Measurements from ENCODE around the gene TRIM60. TPM values are rescaled to one million over a fixed set of nuclear protein-coding genes. Genes with fewer than 3 reads are reported as not detected.
"Not testable (repeated sequence)": the region's sequence is repeated elsewhere in the genome, so short reads cannot be mapped to it uniquely, and the experiment has no call there.

The TRIM60 gene
- not detected for polyA plus RNA-seq (2013, experiment 1 of 2)
- polyA plus RNA-seq (2013, experiment 2 of 2) = not detected

GRCh38 chr4:165031436-165032211, at the start of gene TRIM60:
Gene TRIM60, plus strand, starts transcription at chr4:165031999. Its CDS starts 8,074 bp downstream, at chr4:165040073.
- H3K4me3 ChIP-seq (ENCODE audit: low read length) = no peak within 1 kb of the TSS
- H4K8ac ChIP-seq (ENCODE audit: low read depth, low read length) = no peak within 1 kb of the TSS
- no peak within 1 kb of the TSS for H2BK120ac ChIP-seq (ENCODE audit: low read depth, low read length)
- no peak within 1 kb of the TSS for H3K23ac ChIP-seq (ENCODE audit: low read length)
- H3K4ac ChIP-seq (ENCODE audit: low read depth, low read length) = no peak within 1 kb of the TSS
- no CpG with 5 or more reads among the region's 41 CpGs for WGBS (ENCODE audit: extremely low coverage, insufficient coverage, low lambda C conversion rate)
- no peak within 1 kb of the TSS for H3K4me2 ChIP-seq (ENCODE audit: low read length)
- H2AK5ac ChIP-seq (ENCODE audit: low read length) = no peak within 1 kb of the TSS
- no peaks in the 10 kb centered on the region for H3K79me1 ChIP-seq (ENCODE audit: low read length)
- H3K79me2 ChIP-seq (ENCODE audit: control insufficient read depth, insufficient read depth, low read length) = no peaks in the 10 kb centered on the region
- no peak for DNase-seq
- H3K36me3 ChIP-seq (ENCODE audit: control insufficient read depth, insufficient read depth, low read length) = no peaks in the 10 kb centered on the region
- H3K27me3 ChIP-seq (ENCODE audit: insufficient read depth, low read length, poor library complexity) = no peaks in the 10 kb centered on the region
- no peak within 1 kb of the TSS for H2BK5ac ChIP-seq (ENCODE audit: low read length)
- H3K56ac ChIP-seq (ENCODE audit: low read length) = no peak within 1 kb of the TSS
- H3K4me1 ChIP-seq (ENCODE audit: control insufficient read depth, low read depth, low read length) = no peaks in the 10 kb centered on the region
- no peak within 1 kb of the TSS for H4K5ac ChIP-seq (ENCODE audit: low read length)
- no peak within 1 kb of the TSS for H3K27ac ChIP-seq (ENCODE audit: low read depth, low read length)
- no peak within 1 kb of the TSS for H2BK15ac ChIP-seq (replicated peaks; ENCODE audit: low read depth)
- no peak within 1 kb of the TSS for H3K9ac ChIP-seq (ENCODE audit: low read length)
- no peak within 1 kb of the TSS for H3K18ac ChIP-seq (ENCODE audit: low read length)

GRCh38 chr4:164989471-164989870, 42.3 kb upstream of the TRIM60 start:
- no peak for DNase-seq
- Histone ChIP-seq H3K36me3 (ENCODE audit: control insufficient read depth, insufficient read depth, low read length) (no peaks in the 10 kb centered on the region), H4K8ac (ENCODE audit: low read depth, low read length) (no peak overlapping the region), H3K18ac (ENCODE audit: low read length) (no peak overlapping the region), H2BK15ac (replicated peaks; ENCODE audit: low read depth) (no peak overlapping the region), H2AK5ac (ENCODE audit: low read length) (no peak overlapping the region), H4K5ac (ENCODE audit: low read length) (no peak overlapping the region), H2BK120ac (ENCODE audit: low read depth, low read length) (no peak overlapping the region), H3K4me3 (ENCODE audit: low read length) (no peak overlapping the region), H3K79me2 (ENCODE audit: control insufficient read depth, insufficient read depth, low read length) (no peaks in the 10 kb centered on the region), H3K79me1 (ENCODE audit: low read length) (no peaks in the 10 kb centered on the region), H3K4me1 (ENCODE audit: control insufficient read depth, low read depth, low read length) (no peaks in the 10 kb centered on the region), H3K56ac (ENCODE audit: low read length) (no peak overlapping the region), H3K4ac (ENCODE audit: low read depth, low read length) (no peak overlapping the region), H3K4me2 (ENCODE audit: low read length) (no peak overlapping the region), H3K27me3 (ENCODE audit: insufficient read depth, low read length, poor library complexity) (no peaks in the 10 kb centered on the region), H3K23ac (ENCODE audit: low read length) (no peak overlapping the region), H3K9ac (ENCODE audit: low read length) (no peak overlapping the region), H2BK5ac (ENCODE audit: low read length) (no peak overlapping the region), H3K27ac (ENCODE audit: low read depth, low read length) (no peak overlapping the region)
- WGBS (ENCODE audit: extremely low coverage, insufficient coverage, low lambda C conversion rate) = no CpG with 5 or more reads among the region's 2 CpGs

DNA sequence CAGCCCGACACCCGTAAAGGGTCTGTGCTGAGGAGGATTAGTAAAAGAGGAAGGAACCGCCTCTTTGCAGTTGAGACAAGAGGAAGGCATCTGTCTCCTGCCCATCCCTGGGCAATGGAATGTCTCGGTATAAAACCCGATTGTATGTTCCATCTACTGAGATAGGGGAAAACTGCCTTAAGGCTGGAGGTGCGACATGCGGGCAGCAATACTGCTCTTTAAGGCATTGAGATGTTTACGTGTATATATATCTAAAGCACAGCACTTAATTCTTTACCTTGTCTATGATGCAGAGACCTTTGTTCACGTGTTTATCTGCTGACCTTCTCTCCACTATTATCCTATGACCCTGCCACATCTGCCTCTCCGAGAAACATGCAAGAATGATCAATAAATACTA, 41.0 kb upstream of the TRIM60 start:
- not testable (repeated sequence) for H3K18ac ChIP-seq (ENCODE audit: low read length); H3K9ac ChIP-seq (ENCODE audit: low read length); H2BK15ac ChIP-seq (replicated peaks; ENCODE audit: low read depth); H3K27ac ChIP-seq (ENCODE audit: low read depth, low read length); H3K4me1 ChIP-seq (ENCODE audit: control insufficient read depth, low read depth, low read length); H4K8ac ChIP-seq (ENCODE audit: low read depth, low read length); H3K56ac ChIP-seq (ENCODE audit: low read length); H3K4ac ChIP-seq (ENCODE audit: low read depth, low read length); DNase-seq; H3K23ac ChIP-seq (ENCODE audit: low read length); H3K27me3 ChIP-seq (ENCODE audit: insufficient read depth, low read length, poor library complexity); H3K4me3 ChIP-seq (ENCODE audit: low read length); H3K79me2 ChIP-seq (ENCODE audit: control insufficient read depth, insufficient read depth, low read length); H3K4me2 ChIP-seq (ENCODE audit: low read length); H2BK5ac ChIP-seq (ENCODE audit: low read length); H3K79me1 ChIP-seq (ENCODE audit: low read length); H2AK5ac ChIP-seq (ENCODE audit: low read length); H4K5ac ChIP-seq (ENCODE audit: low read length); H3K36me3 ChIP-seq (ENCODE audit: control insufficient read depth, insufficient read depth, low read length); H2BK120ac ChIP-seq (ENCODE audit: low read depth, low read length)
- no CpG with 5 or more reads among the region's 10 CpGs for WGBS (ENCODE audit: extremely low coverage, insufficient coverage, low lambda C conversion rate)

- H2BK15ac ChIP-seq (replicated peaks; ENCODE audit: low read depth); H3K36me3 ChIP-seq (ENCODE audit: control insufficient read depth, insufficient read depth, low read length); H3K27ac ChIP-seq (ENCODE audit: low read depth, low read length); H3K4ac ChIP-seq (ENCODE audit: low read depth, low read length); H3K79me1 ChIP-seq (ENCODE audit: low read length); H3K4me2 ChIP-seq (ENCODE audit: low read length); H2BK5ac ChIP-seq (ENCODE audit: low read length); H3K4me1 ChIP-seq (ENCODE audit: control insufficient read depth, low read depth, low read length); H3K4me3 ChIP-seq (ENCODE audit: low read length); H3K9ac ChIP-seq (ENCODE audit: low read length); H4K8ac ChIP-seq (ENCODE audit: low read depth, low read length); H4K5ac ChIP-seq (ENCODE audit: low read length); H3K18ac ChIP-seq (ENCODE audit: low read length); H2AK5ac ChIP-seq (ENCODE audit: low read length); H3K23ac ChIP-seq (ENCODE audit: low read length); DNase-seq; H3K56ac ChIP-seq (ENCODE audit: low read length); H3K79me2 ChIP-seq (ENCODE audit: control insufficient read depth, insufficient read depth, low read length); H2BK120ac ChIP-seq (ENCODE audit: low read depth, low read length); H3K27me3 ChIP-seq (ENCODE audit: insufficient read depth, low read length, poor library complexity): not testable (repeated sequence)
- WGBS (ENCODE audit: extremely low coverage, insufficient coverage, low lambda C conversion rate) = no CpG with 5 or more reads among the region's 6 CpGs
Measured at GRCh38 chr4:164996123-164996522, 35.7 kb upstream of the TRIM60 start.

DNA sequence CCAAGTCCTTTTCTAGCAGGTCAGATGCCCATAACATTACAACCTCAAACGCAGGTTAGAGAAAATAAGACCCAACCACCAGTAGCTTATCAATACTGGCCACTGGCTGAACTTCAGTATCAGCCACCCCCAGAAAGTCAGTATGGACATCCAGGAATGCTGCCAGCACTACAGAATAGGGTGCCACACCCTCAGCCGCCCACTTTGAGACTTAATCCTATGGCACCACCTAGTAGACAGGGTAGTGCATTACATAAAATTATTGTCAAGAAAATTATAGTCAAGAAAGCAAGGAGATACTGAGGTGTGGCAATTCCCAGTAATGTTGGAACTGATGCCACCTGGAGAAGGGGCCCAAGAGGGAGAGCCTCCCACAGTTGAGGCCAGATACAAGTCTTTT, 34.5 kb upstream of the TRIM60 start:
- H4K8ac ChIP-seq (ENCODE audit: low read depth, low read length) = no peak overlapping the region
- H3K18ac ChIP-seq (ENCODE audit: low read length) = no peak overlapping the region
- H3K27ac ChIP-seq (ENCODE audit: low read depth, low read length) = no peak overlapping the region
- H3K23ac ChIP-seq (ENCODE audit: low read length) = no peak overlapping the region
- H2BK5ac ChIP-seq (ENCODE audit: low read length) = no peak overlapping the region
- H2BK120ac ChIP-seq (ENCODE audit: low read depth, low read length) = no peak overlapping the region
- no peak overlapping the region for H3K56ac ChIP-seq (ENCODE audit: low read length)
- no peaks in the 10 kb centered on the region for H3K79me2 ChIP-seq (ENCODE audit: control insufficient read depth, insufficient read depth, low read length)
- H3K9ac ChIP-seq (ENCODE audit: low read length) = no peak overlapping the region
- DNase-seq = peak; percentile 8
- no peak overlapping the region for H2BK15ac ChIP-seq (replicated peaks; ENCODE audit: low read depth)
- H2AK5ac ChIP-seq (ENCODE audit: low read length) = no peak overlapping the region
- H4K5ac ChIP-seq (ENCODE audit: low read length) = no peak overlapping the region
- H3K79me1 ChIP-seq (ENCODE audit: low read length) = no peaks in the 10 kb centered on the region
- H3K36me3 ChIP-seq (ENCODE audit: control insufficient read depth, insufficient read depth, low read length) = no peaks in the 10 kb centered on the region
- H3K4ac ChIP-seq (ENCODE audit: low read depth, low read length) = peak overlapping the region; percentile 9
- no CpG with 5 or more reads among the region's 2 CpGs for WGBS (ENCODE audit: extremely low coverage, insufficient coverage, low lambda C conversion rate)
- no peaks in the 10 kb centered on the region for H3K27me3 ChIP-seq (ENCODE audit: insufficient read depth, low read length, poor library complexity)
- H3K4me2 ChIP-seq (ENCODE audit: low read length) = no peak overlapping the region
- no peak overlapping the region for H3K4me3 ChIP-seq (ENCODE audit: low read length)
- no peaks in the 10 kb centered on the region for H3K4me1 ChIP-seq (ENCODE audit: control insufficient read depth, low read depth, low read length)

DNA sequence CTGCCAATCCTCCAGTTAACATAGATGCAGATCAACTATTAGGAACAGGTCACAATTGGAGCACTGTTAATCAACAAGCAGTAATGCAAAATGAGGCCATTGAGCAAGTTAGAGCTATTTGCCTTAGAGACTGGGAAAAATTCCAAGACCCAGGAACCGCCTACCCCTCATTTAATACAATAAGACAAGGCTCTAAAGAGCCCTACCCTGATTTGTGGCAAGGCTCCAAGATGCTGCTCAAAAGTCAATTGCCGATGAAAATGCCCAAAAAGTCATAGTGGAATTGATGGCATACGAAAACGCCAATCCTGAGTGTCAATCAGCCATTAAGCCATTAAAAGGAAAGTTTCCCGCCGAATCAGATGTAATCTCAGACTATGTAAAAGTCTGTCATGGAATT, 33.9 kb upstream of the TRIM60 start:
- H3K4me2 ChIP-seq (ENCODE audit: low read length) = no peak overlapping the region
- no peak overlapping the region for H3K23ac ChIP-seq (ENCODE audit: low read length)
- H3K36me3 ChIP-seq (ENCODE audit: control insufficient read depth, insufficient read depth, low read length) = no peaks in the 10 kb centered on the region
- H3K9ac ChIP-seq (ENCODE audit: low read length) = no peak overlapping the region
- no peak for DNase-seq
- H3K4me1 ChIP-seq (ENCODE audit: control insufficient read depth, low read depth, low read length) = no peaks in the 10 kb centered on the region
- no peaks in the 10 kb centered on the region for H3K79me1 ChIP-seq (ENCODE audit: low read length)
- H2BK5ac ChIP-seq (ENCODE audit: low read length) = no peak overlapping the region
- H3K18ac ChIP-seq (ENCODE audit: low read length) = no peak overlapping the region
- H2BK120ac ChIP-seq (ENCODE audit: low read depth, low read length) = no peak overlapping the region
- H3K56ac ChIP-seq (ENCODE audit: low read length) = no peak overlapping the region
- H3K27ac ChIP-seq (ENCODE audit: low read depth, low read length) = no peak overlapping the region
- no CpG with 5 or more reads among the region's 6 CpGs for WGBS (ENCODE audit: extremely low coverage, insufficient coverage, low lambda C conversion rate)
- H4K5ac ChIP-seq (ENCODE audit: low read length) = no peak overlapping the region
- H4K8ac ChIP-seq (ENCODE audit: low read depth, low read length) = no peak overlapping the region
- no peak overlapping the region for H2BK15ac ChIP-seq (replicated peaks; ENCODE audit: low read depth)
- no peak overlapping the region for H3K4me3 ChIP-seq (ENCODE audit: low read length)
- H3K4ac ChIP-seq (ENCODE audit: low read depth, low read length) = no peak overlapping the region
- no peaks in the 10 kb centered on the region for H3K79me2 ChIP-seq (ENCODE audit: control insufficient read depth, insufficient read depth, low read length)
- no peak overlapping the region for H2AK5ac ChIP-seq (ENCODE audit: low read length)
- no peaks in the 10 kb centered on the region for H3K27me3 ChIP-seq (ENCODE audit: insufficient read depth, low read length, poor library complexity)
